K562 (cell line): ENCODE results near the gene CTBP2. TPM values are rescaled to one million over a fixed set of nuclear protein-coding genes. Genes with fewer than 3 reads are reported as not detected.

Source experiments
- CBX2 ChIP-seq: fragments of 200-600 bp; sonication (generic); IDR thresholded peaks from one replicate; pipeline ENCODE4 v1.6.1; 2012; ENCODE audit warnings: mild to moderate bottlenecking, low read length, inconsistent platforms; ENCODE audit not compliant: insufficient read depth, poor library complexity, severe bottlenecking
- CHD2 ChIP-seq: IDR thresholded peaks from 2 replicates; pipeline ENCODE4 v1.6.1; 2011; ENCODE audit warnings: low read depth, low read length
- CREB3L1 ChIP-seq: fragments of 450-650 bp; IDR thresholded peaks from 2 replicates; pipeline ENCODE4 v1.6.1; 2014; ENCODE audit warnings: low read depth, mild to moderate bottlenecking, moderate library complexity, borderline replicate concordance
- ESRRA ChIP-seq: fragments of 450-650 bp; IDR thresholded peaks from 2 replicates; pipeline ENCODE4 v1.6.1; 2014; ENCODE audit warnings: low read depth, mild to moderate bottlenecking, moderate library complexity, borderline replicate concordance
- FUS ChIP-seq: fragments of 200-400 bp; formaldehyde crosslinking; optimal IDR thresholded peaks from 2 replicates; pipeline ENCODE3; 2017; ENCODE audit warnings: low read depth, low read length
- KLF1 ChIP-seq: fragments of 450-650 bp; IDR thresholded peaks from 2 replicates; pipeline ENCODE4 v1.6.1; 2016; ENCODE audit warnings: missing genetic modification characterization, missing compliant biosample characterization
- MXI1 ChIP-seq: IDR thresholded peaks from 2 replicates; pipeline ENCODE4 v1.6.1; 2011; ENCODE audit warnings: low read depth, mild to moderate bottlenecking, improper control_type of control experiment, low read length
- NCOA2 ChIP-seq, 2 experiments: fragments of 450-650 bp; IDR thresholded peaks; 2 replicates each; pipeline ENCODE4 v1.6.1; 2018; ENCODE audit warnings: mild to moderate bottlenecking in 2 of 2, moderate library complexity in 1 of 2; ENCODE audit not compliant: partially characterized antibody in 2 of 2
- NCOA6 ChIP-seq: fragments of 450-650 bp; IDR thresholded peaks from 2 replicates; pipeline ENCODE4 v1.6.1; 2017; ENCODE audit warnings: mild to moderate bottlenecking
- NONO ChIP-seq, 2 experiments: fragments of 200-400 bp in 1 of 2; fragments of 450-650 bp in 1 of 2; formaldehyde crosslinking in 1 of 2; IDR thresholded peaks; 2 replicates each; pipeline ENCODE4 v1.6.1; 2017; ENCODE audit warnings: low read depth in 2 of 2, mild to moderate bottlenecking in 2 of 2, moderate library complexity in 2 of 2, low read length in 1 of 2
- NR2C1 ChIP-seq, 2 experiments: fragments of 450-650 bp; IDR thresholded peaks; 2 replicates each; pipeline ENCODE4 v1.6.1; 2017; ENCODE audit warnings: mild to moderate bottlenecking in 2 of 2, antibody characterized with exemption in 1 of 2, inconsistent platforms in 1 of 2, missing compliant biosample characterization in 1 of 2, missing genetic modification characterization in 1 of 2
- RAD21 ChIP-seq, 2 experiments: fragments of 250-450 bp in 1 of 2; fragments of 450-650 bp in 1 of 2; sonication (Bioruptor Pico) in 1 of 2; formaldehyde crosslinking in 1 of 2; IDR thresholded peaks in 1 of 2; conservative IDR thresholded peaks in 1 of 2; 2 replicates each; pipeline versions ENCODE4 v1.4.0 to v1.8.0; 2020 to 2022; ENCODE audit warnings: mild to moderate bottlenecking in 2 of 2, moderate library complexity in 1 of 2
- TRIM25 ChIP-seq: fragments of 450-650 bp; IDR thresholded peaks from 2 replicates; pipeline ENCODE4 v1.7.0; 2016; ENCODE audit warnings: borderline replicate concordance
- polyA plus RNA-seq, 8 experiments: library from polyadenylated mRNA; depleted of rRNA in 4 of 8; stranded (reverse) in 5 of 8; unstranded in 3 of 8; fragments of >200 nt; fragmentation: Nextera tagmentation in 2 of 8; fragmentation: Illumina TruSeq in 1 of 8; extraction: Ambion mirVana in 2 of 8; extraction: Trizol in 1 of 8; gene quantifications; 2 replicates each; pipeline versions ENCODE4 v1.2.1 to v1.2.3, GENCODE V29; 2011 to 2014; ENCODE audit warnings: inconsistent platforms in 1 of 8, missing spikeins in 1 of 8
- total RNA-seq, 7 experiments: library from RNA; depleted of rRNA in 6 of 7; stranded (reverse); fragments of >200 nt in 6 of 7; fragmentation: Illumina TruSeq in 2 of 7; extraction: Trizol in 2 of 7; gene quantifications; 2 replicates each; pipeline versions ENCODE4 v1.2.1 to v1.2.3, GENCODE V29; 2011 to 2021; ENCODE audit warnings: low replicate concordance in 1 of 7
- TF ChIP-seq, protein P1 (sequence below): sonication (generic); formaldehyde crosslinking; IDR thresholded peaks from 2 replicates; pipeline ENCODE4 v1.8.0; 2022; ENCODE audit warnings: mild to moderate bottlenecking, low read depth, missing genetic modification reagents
- TF ChIP-seq, protein P2 (sequence below), 2 experiments: fragments of 200-800 bp in 1 of 2; sonication (Bioruptor generic) in 1 of 2; sonication (generic) in 1 of 2; formaldehyde crosslinking in 1 of 2; IDR thresholded peaks in 1 of 2; conservative IDR thresholded peaks in 1 of 2; 2 replicates each; pipeline versions ENCODE4 v1.5.0 to v1.6.1; 2016 to 2020; ENCODE audit warnings: missing compliant biosample characterization in 1 of 2, missing genetic modification characterization in 1 of 2, missing genetic modification reagents in 1 of 2

Gene CTBP2
- total and polyA plus RNA-seq, 9 of the 15 experiments (the other 6 are each of a cell fraction or from before 2014, with no cell fraction given): 1.3 to 8.8 (median 5.1) TPM

- TF ChIP-seq, protein P1, sequence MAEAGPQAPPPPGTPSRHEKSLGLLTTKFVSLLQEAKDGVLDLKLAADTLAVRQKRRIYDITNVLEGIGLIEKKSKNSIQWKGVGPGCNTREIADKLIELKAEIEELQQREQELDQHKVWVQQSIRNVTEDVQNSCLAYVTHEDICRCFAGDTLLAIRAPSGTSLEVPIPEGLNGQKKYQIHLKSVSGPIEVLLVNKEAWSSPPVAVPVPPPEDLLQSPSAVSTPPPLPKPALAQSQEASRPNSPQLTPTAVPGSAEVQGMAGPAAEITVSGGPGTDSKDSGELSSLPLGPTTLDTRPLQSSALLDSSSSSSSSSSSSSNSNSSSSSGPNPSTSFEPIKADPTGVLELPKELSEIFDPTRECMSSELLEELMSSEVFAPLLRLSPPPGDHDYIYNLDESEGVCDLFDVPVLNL (CRISPR knock-in tag): no peak
- TF ChIP-seq NCOA2 (IDR thresholded peaks at IDR 0.05; ENCODE audit: partially characterized antibody in 2 of 2) (no peak), KLF1 (tag) (no peak), ESRRA (0 out of 2 replicates have a peak, but pooled peaks have one; percentile 28), CBX2 (no peak), MXI1 (no peak), CREB3L1 (no peak), RAD21 (CRISPR knock-in tag; conservative IDR thresholded peaks at IDR 0.05 in 1 of 2, IDR thresholded peaks at IDR 0.05 in 1 of 2) (peak; percentile 73 to 86), NR2C1 (IDR thresholded peaks at IDR 0.05) (no peak), NR2C1 (tag; IDR thresholded peaks at IDR 0.05) (no peak), TRIM25 (no peak), CHD2 (no peak), FUS (no peak), NONO (IDR thresholded peaks at IDR 0.05; ENCODE audit: low read depth in 2 of 2, low read length in 1 of 2) (no peak), NCOA6 (no peak)
- TF ChIP-seq, protein P2, sequence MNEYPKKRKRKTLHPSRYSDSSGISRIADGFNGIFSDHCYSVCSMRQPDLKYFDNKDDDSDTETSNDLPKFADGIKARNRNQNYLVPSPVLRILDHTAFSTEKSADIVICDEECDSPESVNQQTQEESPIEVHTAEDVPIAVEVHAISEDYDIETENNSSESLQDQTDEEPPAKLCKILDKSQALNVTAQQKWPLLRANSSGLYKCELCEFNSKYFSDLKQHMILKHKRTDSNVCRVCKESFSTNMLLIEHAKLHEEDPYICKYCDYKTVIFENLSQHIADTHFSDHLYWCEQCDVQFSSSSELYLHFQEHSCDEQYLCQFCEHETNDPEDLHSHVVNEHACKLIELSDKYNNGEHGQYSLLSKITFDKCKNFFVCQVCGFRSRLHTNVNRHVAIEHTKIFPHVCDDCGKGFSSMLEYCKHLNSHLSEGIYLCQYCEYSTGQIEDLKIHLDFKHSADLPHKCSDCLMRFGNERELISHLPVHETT (CRISPR knock-in tag; conservative IDR thresholded peaks at IDR 0.05 in 1 of 2, IDR thresholded peaks at IDR 0.05 in 1 of 2): no peak
These were observed 112.1 kb downstream of the CTBP2 start (continued) for GRCh38 chr10:125048094-125048864.
